WTC11 (cell line): Measurements from ENCODE around the gene CAV3. TPM values are rescaled to one million over a fixed set of nuclear protein-coding genes. Genes with fewer than 3 reads are reported as not detected.

ENCODE experiments used
- ATAC-seq: fragments of 200-7000 bp; cut with Tn5 transposase; 2 replicates; pipeline ENCODE4 v1.10.0; 2021; ENCODE audit warnings: mild to moderate bottlenecking, moderate library complexity
- CTCF ChIA-PET: fragments of 300-600 bp; sonication (Branson Sonifier 250); formaldehyde crosslinking; loops from one replicate; lab custom pipeline; 2021; ENCODE audit warnings: antibody characterized with exemption; lab: Charles Lee
- POLR2A ChIA-PET: fragments of 350-600 bp; sonication (Branson Sonifier 250); formaldehyde crosslinking; loops from one replicate; lab custom pipeline; 2021; ENCODE audit warnings: antibody characterized with exemption; lab: Charles Lee
- DNase-seq: peaks from one replicate; pipeline ENCODE4 v3.0.0; 2021; ENCODE audit warnings: low spot score
- H3K27ac Mint-ChIP-seq: 2 replicates; pipeline ENCODE4 v1.8.0; 2021; ENCODE audit warnings: mixed read lengths
- H3K27me3 Mint-ChIP-seq: 2 replicates; pipeline ENCODE4 v1.8.0; 2021; ENCODE audit warnings: low read depth, mild to moderate bottlenecking, moderate library complexity, mixed read lengths
- H3K36me3 Mint-ChIP-seq: 2 replicates; pipeline ENCODE4 v1.8.0; 2021; ENCODE audit warnings: mixed read lengths
- H3K4me1 Mint-ChIP-seq: 2 replicates; pipeline ENCODE4 v1.8.0; 2022; ENCODE audit warnings: mixed read lengths
- H3K4me3 Mint-ChIP-seq: 2 replicates; pipeline ENCODE4 v1.8.0; 2021; ENCODE audit warnings: mild to moderate bottlenecking, moderate library complexity, mixed read lengths
- H3K9me3 Mint-ChIP-seq: 2 replicates; pipeline ENCODE4 v1.8.0; 2021; ENCODE audit warnings: mixed read lengths
- ATF1 ChIP-seq: sonication (generic); formaldehyde crosslinking; IDR thresholded peaks from 2 replicates; pipeline ENCODE4 v1.8.1; 2023; ENCODE audit warnings: mild to moderate bottlenecking, moderate library complexity, missing genetic modification reagents
- CREB1 ChIP-seq: sonication (generic); formaldehyde crosslinking; IDR thresholded peaks from 2 replicates; pipeline ENCODE4 v1.8.0; 2023; ENCODE audit warnings: mild to moderate bottlenecking, missing genetic modification reagents
- FOXP1 ChIP-seq: sonication (generic); formaldehyde crosslinking; IDR thresholded peaks from 2 replicates; pipeline ENCODE4 v1.8.0; 2022; ENCODE audit warnings: missing genetic modification reagents, mild to moderate bottlenecking, moderate library complexity, borderline replicate concordance
- IRF2 ChIP-seq: sonication (generic); formaldehyde crosslinking; IDR thresholded peaks from 2 replicates; pipeline ENCODE4 v1.8.0; 2022; ENCODE audit warnings: low read depth, missing genetic modification reagents, borderline replicate concordance
- KAT7 ChIP-seq: sonication (generic); formaldehyde crosslinking; IDR thresholded peaks from 2 replicates; pipeline ENCODE4 v1.8.1; 2023; ENCODE audit warnings: missing genetic modification reagents, mild to moderate bottlenecking, borderline replicate concordance
- MXD4 ChIP-seq: fragments of 250-450 bp; sonication (Bioruptor Pico); IDR thresholded peaks from 2 replicates; pipeline ENCODE4 v1.8.0; 2021; ENCODE audit warnings: mild to moderate bottlenecking, moderate library complexity, borderline replicate concordance
- NFATC4 ChIP-seq: fragments of 250-450 bp; sonication (Bioruptor Pico); IDR thresholded peaks from 2 replicates; pipeline ENCODE4 v1.9.0; 2021; ENCODE audit warnings: mild to moderate bottlenecking
- NFYB ChIP-seq: sonication (generic); formaldehyde crosslinking; conservative IDR thresholded peaks from 2 replicates; pipeline ENCODE4 v1.8.0; 2022; ENCODE audit warnings: low read depth, missing genetic modification reagents
- NR3C1 ChIP-seq: sonication (generic); formaldehyde crosslinking; conservative IDR thresholded peaks from 2 replicates; pipeline ENCODE4 v1.8.1; 2023; ENCODE audit warnings: low read depth, mild to moderate bottlenecking, missing genetic modification reagents
- RELA ChIP-seq: sonication (generic); formaldehyde crosslinking; IDR thresholded peaks from 2 replicates; pipeline ENCODE4 v1.8.1; 2022; ENCODE audit warnings: missing genetic modification reagents, mild to moderate bottlenecking, borderline replicate concordance
- RORB ChIP-seq: fragments of 250-450 bp; sonication (Bioruptor Pico); IDR thresholded peaks from 2 replicates; pipeline ENCODE4 v1.9.0; 2021; ENCODE audit warnings: mild to moderate bottlenecking
- SMAD3 ChIP-seq: sonication (generic); formaldehyde crosslinking; IDR thresholded peaks from 2 replicates; pipeline ENCODE4 v1.8.0; 2022; ENCODE audit warnings: missing genetic modification reagents, mild to moderate bottlenecking, borderline replicate concordance
- SP1 ChIP-seq: sonication (generic); formaldehyde crosslinking; conservative IDR thresholded peaks from 2 replicates; pipeline ENCODE4 v1.8.1; 2022; ENCODE audit warnings: missing genetic modification reagents
- ZNF219 ChIP-seq: sonication (generic); formaldehyde crosslinking; IDR thresholded peaks from 2 replicates; pipeline ENCODE4 v1.8.0; 2023; ENCODE audit warnings: missing genetic modification reagents, mild to moderate bottlenecking, borderline replicate concordance
- ZNF317 ChIP-seq: sonication (generic); formaldehyde crosslinking; IDR thresholded peaks from 2 replicates; pipeline ENCODE4 v1.8.1; 2023; ENCODE audit warnings: low read depth, mild to moderate bottlenecking, moderate library complexity, missing genetic modification reagents, borderline replicate concordance
- ZNF671 ChIP-seq: fragments of 250-450 bp; sonication (Bioruptor Pico); IDR thresholded peaks from 2 replicates; pipeline ENCODE4 v1.8.0; 2021; ENCODE audit warnings: mild to moderate bottlenecking
- total RNA-seq: library from RNA; stranded (reverse); gene quantifications from 3 replicates; pipeline ENCODE4 v1.2.3, GENCODE V29; 2021
- TF ChIP-seq, protein P1 (sequence below): sonication (generic); formaldehyde crosslinking; IDR thresholded peaks from 2 replicates; pipeline ENCODE4 v1.8.1; 2022; ENCODE audit warnings: low read depth, missing genetic modification reagents, borderline replicate concordance
- TF ChIP-seq, protein P2 (sequence below): sonication (generic); formaldehyde crosslinking; IDR thresholded peaks from 2 replicates; pipeline ENCODE4 v1.8.1; 2023; ENCODE audit warnings: mild to moderate bottlenecking, missing genetic modification reagents, moderate library complexity
- TF ChIP-seq, protein P3 (sequence below): fragments of 250-450 bp; sonication (Bioruptor Pico); conservative IDR thresholded peaks from 2 replicates; pipeline ENCODE4 v1.9.0; 2021; ENCODE audit warnings: mild to moderate bottlenecking
- TF ChIP-seq, protein P4 (sequence below): sonication (generic); formaldehyde crosslinking; IDR thresholded peaks from 2 replicates; pipeline ENCODE4 v1.8.0; 2022; ENCODE audit warnings: missing genetic modification reagents
- TF ChIP-seq, protein P5 (sequence below): sonication (generic); formaldehyde crosslinking; IDR thresholded peaks from 2 replicates; pipeline ENCODE4 v1.8.1; 2022; ENCODE audit warnings: missing genetic modification reagents, borderline replicate concordance
- TF ChIP-seq, protein P6 (sequence below): fragments of 250-450 bp; sonication (Bioruptor Pico); IDR thresholded peaks from 2 replicates; pipeline ENCODE4 v1.8.0; 2021; ENCODE audit warnings: mild to moderate bottlenecking

CAV3 gene
- total RNA-seq, 1 experiment from 2014 or later: not detected

DNA sequence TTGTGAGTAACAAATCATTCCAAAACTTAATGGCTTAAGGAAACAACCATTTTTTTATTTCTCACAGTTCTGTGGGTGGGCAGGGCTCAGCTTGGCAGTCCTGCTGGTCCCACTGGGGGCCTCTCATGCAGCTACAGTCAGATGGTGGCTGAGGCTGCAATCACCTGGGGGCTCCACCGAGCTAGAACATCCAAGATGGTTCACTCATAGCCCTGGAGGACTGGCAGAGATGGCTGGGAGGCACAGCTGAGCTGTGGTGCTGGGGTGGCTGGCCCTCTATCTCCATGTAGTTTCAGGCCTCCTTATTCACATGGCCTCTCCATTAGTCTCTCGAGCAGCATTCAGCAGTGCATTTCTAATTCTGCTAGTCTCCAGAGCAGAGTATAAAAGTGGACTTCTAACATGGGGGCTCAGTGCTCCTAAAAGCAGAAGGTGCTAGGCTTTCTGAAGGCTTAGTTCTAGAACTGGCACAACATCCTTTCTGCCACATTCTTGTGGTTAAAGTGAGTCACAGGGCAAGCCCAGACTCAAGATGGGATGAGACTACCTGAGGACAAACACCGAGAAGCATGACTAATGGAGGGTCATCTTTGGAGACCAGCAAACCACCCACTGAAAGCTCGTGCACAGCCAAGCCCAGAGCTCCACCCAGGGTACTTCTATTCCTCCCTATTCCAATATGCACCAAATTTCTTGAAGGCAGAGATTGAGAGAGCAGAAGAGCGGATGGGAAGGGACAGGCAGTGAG, 6.3 kb downstream of the CAV3 start:
- ATAC-seq: no peak
- Mint-ChIP-seq H3K4me1 (peaks cover 33% of the 10 kb centered on the region), H3K27ac (no peak overlapping the region), H3K36me3 (no peaks in the 10 kb centered on the region), H3K27me3 (peaks cover 19% of the 10 kb centered on the region), H3K9me3 (no peaks in the 10 kb centered on the region), H3K4me3 (no peak overlapping the region)
- TF ChIP-seq, protein P1, sequence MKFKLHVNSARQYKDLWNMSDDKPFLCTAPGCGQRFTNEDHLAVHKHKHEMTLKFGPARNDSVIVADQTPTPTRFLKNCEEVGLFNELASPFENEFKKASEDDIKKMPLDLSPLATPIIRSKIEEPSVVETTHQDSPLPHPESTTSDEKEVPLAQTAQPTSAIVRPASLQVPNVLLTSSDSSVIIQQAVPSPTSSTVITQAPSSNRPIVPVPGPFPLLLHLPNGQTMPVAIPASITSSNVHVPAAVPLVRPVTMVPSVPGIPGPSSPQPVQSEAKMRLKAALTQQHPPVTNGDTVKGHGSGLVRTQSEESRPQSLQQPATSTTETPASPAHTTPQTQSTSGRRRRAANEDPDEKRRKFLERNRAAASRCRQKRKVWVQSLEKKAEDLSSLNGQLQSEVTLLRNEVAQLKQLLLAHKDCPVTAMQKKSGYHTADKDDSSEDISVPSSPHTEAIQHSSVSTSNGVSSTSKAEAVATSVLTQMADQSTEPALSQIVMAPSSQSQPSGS (CRISPR knock-in tag): no peak
- TF ChIP-seq, protein P2, sequence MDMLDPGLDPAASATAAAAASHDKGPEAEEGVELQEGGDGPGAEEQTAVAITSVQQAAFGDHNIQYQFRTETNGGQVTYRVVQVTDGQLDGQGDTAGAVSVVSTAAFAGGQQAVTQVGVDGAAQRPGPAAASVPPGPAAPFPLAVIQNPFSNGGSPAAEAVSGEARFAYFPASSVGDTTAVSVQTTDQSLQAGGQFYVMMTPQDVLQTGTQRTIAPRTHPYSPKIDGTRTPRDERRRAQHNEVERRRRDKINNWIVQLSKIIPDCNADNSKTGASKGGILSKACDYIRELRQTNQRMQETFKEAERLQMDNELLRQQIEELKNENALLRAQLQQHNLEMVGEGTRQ (CRISPR knock-in tag): no peak
- TF ChIP-seq, protein P3, sequence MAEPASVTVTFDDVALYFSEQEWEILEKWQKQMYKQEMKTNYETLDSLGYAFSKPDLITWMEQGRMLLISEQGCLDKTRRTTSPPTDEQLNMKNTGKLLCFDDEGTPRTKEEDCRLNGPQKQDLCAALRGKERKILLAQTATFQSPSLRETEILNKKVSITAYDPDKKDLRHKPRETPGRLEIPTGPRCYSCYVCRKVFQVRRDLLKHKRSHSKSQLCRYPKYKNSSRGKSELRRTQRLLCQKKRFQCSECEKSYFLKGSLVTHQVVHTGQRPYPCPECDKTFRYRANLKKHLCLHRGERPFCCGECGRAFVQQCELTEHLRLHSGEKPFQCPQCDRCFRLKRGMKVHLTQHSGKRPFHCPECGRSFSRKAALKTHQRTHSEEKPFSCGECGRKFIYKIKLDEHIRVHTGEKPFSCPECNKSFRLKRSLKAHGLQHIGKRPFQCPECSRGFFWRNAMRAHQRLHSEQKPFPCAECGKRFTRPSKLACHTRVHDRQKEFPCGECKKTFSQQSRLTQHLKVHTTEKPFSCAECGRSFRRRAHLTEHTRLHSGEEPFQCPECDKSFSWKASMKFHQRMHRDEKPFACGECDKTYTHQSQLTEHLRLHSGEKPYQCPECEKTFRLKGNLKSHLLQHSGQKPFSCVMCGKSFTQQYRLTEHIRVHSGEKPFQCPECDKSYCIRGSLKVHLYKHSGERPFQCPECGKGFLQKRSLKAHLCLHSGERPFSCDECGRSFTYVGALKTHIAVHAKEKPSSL (CRISPR knock-in tag): no peak
- TF ChIP-seq CREB1 (CRISPR knock-in tag) (no peak), IRF2 (no peak), NFYB (CRISPR knock-in tag) (no peak), MXD4 (CRISPR knock-in tag) (no peak), SP1 (no peak), RELA (CRISPR knock-in tag) (no peak), RORB (no peak), SMAD3 (no peak), NFATC4 (CRISPR knock-in tag) (no peak)
- TF ChIP-seq, protein P4, sequence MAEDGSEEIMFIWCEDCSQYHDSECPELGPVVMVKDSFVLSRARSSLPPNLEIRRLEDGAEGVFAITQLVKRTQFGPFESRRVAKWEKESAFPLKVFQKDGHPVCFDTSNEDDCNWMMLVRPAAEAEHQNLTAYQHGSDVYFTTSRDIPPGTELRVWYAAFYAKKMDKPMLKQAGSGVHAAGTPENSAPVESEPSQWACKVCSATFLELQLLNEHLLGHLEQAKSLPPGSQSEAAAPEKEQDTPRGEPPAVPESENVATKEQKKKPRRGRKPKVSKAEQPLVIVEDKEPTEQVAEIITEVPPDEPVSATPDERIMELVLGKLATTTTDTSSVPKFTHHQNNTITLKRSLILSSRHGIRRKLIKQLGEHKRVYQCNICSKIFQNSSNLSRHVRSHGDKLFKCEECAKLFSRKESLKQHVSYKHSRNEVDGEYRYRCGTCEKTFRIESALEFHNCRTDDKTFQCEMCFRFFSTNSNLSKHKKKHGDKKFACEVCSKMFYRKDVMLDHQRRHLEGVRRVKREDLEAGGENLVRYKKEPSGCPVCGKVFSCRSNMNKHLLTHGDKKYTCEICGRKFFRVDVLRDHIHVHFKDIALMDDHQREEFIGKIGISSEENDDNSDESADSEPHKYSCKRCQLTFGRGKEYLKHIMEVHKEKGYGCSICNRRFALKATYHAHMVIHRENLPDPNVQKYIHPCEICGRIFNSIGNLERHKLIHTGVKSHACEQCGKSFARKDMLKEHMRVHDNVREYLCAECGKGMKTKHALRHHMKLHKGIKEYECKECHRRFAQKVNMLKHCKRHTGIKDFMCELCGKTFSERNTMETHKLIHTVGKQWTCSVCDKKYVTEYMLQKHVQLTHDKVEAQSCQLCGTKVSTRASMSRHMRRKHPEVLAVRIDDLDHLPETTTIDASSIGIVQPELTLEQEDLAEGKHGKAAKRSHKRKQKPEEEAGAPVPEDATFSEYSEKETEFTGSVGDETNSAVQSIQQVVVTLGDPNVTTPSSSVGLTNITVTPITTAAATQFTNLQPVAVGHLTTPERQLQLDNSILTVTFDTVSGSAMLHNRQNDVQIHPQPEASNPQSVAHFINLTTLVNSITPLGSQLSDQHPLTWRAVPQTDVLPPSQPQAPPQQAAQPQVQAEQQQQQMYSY (CRISPR knock-in tag): no peak
- no peak for DNase-seq
- POLR2A ChIA-PET: no interaction called here
- CTCF ChIA-PET: interaction anchor here (0.9 to 5.3 kb wide), 4 partner anchors 11 to 29 kb away, joined by 3 to 40 read pairs (median 4); partner anchors contain the start of gene OXTR

DNA sequence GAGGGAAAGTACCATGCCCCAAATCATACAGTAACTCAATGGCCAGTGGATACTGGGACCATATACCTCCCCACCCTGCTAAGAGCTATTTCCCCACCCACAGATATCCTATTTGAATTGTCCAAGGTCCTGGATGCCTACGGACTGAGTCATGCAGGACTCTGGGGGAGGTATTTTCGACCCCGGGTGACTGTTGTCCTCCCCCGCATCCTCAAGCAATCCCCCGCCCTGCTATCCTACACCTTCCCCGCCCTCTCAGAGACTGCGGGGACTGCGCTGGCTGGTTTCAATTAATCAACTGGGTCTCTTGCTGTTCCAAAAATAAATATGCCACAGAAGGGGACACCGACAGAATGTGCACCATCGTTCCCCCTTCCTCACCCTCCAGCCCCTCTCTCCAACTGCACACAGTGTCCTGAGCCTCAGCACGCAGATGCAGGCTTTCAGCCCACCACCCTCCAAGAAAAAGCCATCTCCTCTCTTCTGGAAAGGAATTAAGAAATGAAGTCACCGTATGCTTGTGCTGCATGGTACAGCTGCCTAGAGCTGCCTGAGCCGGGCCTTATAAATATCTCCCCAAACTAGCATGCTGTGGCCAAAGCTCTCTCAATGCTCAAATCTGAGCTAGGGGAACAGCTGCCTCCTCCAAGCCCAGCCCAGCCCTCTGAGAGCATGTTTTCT, 8.1 kb downstream of the CAV3 start:
- H3K9me3 Mint-ChIP-seq: no peaks in the 10 kb centered on the region
- H3K36me3 Mint-ChIP-seq: no peaks in the 10 kb centered on the region
- ATAC-seq (peak; percentile 90), DNase-seq (peak; percentile 58)
- POLR2A ChIA-PET: no interaction called here
- H3K27me3 Mint-ChIP-seq: peaks cover 13% of the 10 kb centered on the region
- H3K4me1 Mint-ChIP-seq: peaks cover 33% of the 10 kb centered on the region
- peak overlapping the region; percentile 52 for H3K4me3 Mint-ChIP-seq
- peak overlapping the region; percentile 61; the same call in 1 of the 2 replicates for H3K27ac Mint-ChIP-seq
- CTCF ChIA-PET: interaction anchor here (1.5 to 5.3 kb wide), 5 partner anchors 9 to 39 kb away, joined by 7 to 40 read pairs (median 12); partner anchors contain the start of genes CAV3 and OXTR
- no peak for TF ChIP-seq NR3C1 (CRISPR knock-in tag)
- TF ChIP-seq ZNF671 (CRISPR knock-in tag): no peak
- no peak for TF ChIP-seq ATF1 (CRISPR knock-in tag)
- TF ChIP-seq, protein P5, sequence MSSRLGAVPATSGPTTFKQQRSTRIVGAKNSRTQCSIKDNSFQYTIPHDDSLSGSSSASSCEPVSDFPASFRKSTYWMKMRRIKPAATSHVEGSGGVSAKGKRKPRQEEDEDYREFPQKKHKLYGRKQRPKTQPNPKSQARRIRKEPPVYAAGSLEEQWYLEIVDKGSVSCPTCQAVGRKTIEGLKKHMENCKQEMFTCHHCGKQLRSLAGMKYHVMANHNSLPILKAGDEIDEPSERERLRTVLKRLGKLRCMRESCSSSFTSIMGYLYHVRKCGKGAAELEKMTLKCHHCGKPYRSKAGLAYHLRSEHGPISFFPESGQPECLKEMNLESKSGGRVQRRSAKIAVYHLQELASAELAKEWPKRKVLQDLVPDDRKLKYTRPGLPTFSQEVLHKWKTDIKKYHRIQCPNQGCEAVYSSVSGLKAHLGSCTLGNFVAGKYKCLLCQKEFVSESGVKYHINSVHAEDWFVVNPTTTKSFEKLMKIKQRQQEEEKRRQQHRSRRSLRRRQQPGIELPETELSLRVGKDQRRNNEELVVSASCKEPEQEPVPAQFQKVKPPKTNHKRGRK (CRISPR knock-in tag): no peak
- no peak for TF ChIP-seq FOXP1 (CRISPR knock-in tag)
- TF ChIP-seq RORB: no peak
- no peak for TF ChIP-seq KAT7 (CRISPR knock-in tag)
- no peak for TF ChIP-seq ZNF317 (CRISPR knock-in tag)
- no peak for TF ChIP-seq ZNF219
- TF ChIP-seq, protein P6, sequence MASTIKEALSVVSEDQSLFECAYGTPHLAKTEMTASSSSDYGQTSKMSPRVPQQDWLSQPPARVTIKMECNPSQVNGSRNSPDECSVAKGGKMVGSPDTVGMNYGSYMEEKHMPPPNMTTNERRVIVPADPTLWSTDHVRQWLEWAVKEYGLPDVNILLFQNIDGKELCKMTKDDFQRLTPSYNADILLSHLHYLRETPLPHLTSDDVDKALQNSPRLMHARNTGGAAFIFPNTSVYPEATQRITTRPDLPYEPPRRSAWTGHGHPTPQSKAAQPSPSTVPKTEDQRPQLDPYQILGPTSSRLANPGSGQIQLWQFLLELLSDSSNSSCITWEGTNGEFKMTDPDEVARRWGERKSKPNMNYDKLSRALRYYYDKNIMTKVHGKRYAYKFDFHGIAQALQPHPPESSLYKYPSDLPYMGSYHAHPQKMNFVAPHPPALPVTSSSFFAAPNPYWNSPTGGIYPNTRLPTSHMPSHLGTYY (CRISPR knock-in tag): no peak
